ENCODE data around the gene EML1.

The EML1 gene

DNA sequence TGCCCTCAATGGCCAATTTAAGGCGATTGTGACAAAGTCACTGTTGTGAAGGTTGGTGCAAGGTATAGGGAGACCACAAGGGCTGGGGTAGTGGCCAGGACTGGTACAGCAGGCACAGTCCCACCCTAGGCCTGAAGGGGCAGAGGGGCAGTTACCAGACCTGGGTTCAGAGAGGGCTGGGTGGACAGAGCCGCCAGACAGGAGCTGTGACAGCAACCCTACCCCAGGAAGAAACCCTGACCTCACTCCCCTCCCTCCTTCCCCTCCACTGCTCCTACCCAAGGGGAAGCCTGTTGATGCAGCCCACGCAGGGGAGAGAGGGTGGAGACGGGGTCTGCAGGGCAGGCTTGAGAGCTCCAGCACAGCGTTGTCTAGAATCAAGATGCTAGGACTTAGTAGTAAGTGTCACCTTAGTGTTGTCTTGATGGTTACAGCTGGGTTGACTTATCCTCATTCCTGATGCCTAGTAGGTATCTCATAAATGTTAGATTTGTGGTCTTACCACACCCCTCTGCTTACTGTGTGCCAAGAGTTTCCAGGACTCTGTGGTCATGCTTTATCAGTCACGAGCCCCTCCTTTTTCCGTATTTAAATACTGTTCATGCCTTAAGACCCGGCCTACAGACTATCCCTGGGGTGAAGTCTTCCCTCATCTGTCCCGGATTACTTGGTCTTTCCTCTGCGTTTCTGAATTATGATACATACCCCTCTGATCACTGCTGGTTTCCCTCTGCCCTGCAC lies 14.4 kb downstream of the EML1 start:
- DNase-seq = no peak

DNA sequence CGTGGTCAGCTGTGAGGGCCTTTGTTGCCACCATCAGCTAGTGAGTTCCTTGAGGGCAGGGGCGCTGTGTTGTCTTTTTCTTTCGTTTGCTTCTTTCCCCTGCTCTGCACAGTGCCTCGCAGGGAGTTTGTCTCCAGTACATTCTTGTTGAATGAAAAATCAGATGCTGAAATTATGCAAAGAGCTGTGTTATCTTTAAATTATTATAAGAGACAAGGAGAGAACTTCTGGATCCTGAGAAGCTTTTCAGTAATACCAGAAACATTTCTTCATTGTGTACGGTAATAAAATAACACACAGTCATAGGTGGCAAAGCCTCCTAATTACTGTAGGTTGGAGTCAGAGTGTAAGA lies 14.9 kb downstream of the EML1 start:
- no peak for DNase-seq

DNA sequence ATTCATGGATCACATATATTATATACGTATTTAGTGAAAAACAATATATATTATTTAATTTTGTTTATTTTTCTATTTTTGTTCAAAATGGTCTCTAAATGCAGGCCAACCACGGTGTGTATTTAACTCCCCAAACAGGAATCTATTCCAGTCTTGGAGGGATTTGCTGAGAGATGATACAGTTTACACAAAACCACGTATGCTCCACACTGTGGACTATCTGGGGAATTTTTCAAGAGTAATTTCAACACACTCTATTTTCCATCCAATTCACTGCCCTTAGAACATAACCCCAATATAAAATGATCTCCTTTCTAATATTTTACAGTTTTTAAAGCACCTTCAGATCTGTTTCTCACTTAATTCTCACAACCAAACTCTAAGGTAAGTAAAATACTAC lies 15.3 kb downstream of the EML1 start:
- DNase-seq = no peak

DNA sequence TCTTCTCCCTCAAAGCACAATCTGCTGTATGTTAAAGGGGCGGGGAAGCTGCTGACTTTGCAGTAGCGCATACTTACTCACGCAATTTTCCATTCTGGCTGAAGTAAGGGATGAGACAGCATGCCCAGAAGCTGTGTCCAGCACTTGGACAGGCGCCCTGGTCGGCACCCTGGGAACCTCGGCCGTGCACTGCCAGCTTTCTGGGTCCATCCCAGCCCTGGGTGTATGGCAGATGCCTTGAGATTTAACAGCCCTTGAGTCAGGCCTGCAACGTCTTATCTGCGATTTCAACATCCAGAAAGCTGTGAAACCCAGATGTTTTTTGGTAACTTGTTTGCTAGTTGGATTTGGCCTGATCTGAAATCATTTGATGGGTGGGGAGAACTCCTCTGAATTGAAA lies 16.1 kb downstream of the EML1 start:
- DNase-seq = no peak

DNA sequence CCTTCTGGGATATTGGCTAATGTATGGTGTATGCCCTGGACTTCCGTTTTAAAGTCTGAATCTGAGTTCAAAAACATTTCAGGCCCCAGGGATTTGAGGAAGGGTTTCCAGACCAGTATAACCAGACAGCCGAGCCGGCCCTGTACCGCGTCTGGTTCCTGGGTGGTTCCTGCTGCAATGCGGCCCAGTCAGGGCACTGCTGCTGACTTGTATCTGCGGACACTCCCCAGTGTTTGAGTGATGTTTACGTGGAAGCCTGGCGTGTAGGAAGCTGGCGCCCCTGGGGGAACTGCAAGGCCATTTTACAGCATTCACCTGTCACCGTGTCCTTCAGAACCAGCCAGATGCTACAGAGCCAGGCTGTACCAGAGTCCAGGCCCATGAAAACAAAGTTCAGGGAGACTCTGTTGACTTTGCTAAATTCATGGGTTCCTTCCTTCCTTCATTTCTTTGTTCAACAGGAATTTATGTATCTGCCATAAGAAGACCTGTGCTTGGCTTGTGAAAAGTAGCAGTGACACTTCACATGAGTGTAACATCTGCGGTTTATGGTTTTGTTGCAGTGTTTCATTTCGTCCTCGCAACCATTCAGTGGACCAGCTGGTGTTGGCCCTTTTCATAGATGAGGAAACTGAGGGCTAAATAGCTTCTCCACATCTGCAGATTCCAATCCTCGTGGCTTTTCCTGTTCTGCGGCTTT lies 16.8 kb downstream of the EML1 start:
- no peak for DNase-seq

DNA sequence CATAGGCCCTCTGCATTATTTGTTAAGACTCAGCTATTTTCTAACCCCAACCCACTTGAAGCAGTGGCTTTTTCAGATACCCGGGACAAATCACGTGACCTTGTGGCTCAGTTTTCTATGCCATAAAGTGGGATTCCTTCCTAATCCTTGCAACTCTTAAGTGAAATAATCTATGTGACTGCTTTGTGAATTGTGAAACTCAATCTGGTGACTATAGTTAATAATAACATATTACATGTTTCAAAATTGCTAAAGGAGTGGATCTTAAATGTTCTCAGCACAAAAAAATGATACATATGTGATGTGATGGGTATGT lies 17.3 kb downstream of the EML1 start:
- DNase-seq = no peak

DNA sequence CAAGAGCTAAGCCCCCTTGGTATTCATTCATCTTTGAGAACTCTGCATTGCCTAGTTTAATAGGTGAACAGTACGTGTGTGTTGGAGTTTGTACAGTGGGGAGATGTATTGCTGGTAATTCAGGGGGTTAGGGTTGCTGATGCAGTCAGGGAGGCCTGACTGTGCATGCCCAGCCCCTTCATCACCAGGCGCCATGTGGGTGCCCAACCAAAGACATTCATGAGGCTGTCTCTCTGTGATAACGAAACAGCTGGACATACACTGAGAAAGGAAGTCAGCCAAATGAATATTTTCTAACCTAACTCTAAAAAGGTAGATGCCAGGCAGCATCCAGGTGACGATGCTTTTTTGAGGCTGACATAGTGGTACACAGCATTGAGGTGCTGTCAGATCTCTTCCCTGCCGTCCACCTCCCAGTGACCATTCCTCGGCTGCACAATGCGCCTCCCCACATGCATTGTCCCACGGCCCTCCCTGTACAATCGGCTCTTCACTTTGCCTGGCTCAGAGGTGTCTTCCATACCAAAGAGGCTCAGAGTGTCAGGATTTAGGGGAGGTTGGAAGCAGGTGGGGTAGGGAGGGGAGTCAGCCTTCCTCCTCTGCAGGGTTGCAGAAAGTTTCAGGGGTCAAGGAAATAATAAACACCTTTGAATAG lies 19.0 kb downstream of the EML1 start:
- DNase-seq = no peak

DNA sequence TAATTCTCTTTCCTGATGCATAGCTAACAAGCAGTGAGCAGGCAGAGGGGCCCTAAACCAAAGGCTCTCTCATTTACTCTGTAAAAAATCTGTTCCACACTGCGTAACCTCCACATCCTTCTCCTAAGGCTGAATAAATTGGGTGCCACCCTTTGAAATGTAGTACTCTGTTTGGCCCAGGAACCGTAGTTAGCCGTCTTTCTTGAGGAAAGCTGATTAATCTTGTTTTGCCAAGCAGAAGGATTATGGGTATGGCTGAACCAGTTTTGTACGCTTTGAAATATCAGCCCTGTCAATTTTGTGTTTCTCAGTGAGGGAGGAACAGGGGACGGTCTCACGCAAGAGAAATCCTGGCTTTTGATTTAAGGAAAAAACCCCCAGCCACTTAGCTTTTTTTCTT lies 19.7 kb downstream of the EML1 start:
- DNase-seq = no peak

DNA sequence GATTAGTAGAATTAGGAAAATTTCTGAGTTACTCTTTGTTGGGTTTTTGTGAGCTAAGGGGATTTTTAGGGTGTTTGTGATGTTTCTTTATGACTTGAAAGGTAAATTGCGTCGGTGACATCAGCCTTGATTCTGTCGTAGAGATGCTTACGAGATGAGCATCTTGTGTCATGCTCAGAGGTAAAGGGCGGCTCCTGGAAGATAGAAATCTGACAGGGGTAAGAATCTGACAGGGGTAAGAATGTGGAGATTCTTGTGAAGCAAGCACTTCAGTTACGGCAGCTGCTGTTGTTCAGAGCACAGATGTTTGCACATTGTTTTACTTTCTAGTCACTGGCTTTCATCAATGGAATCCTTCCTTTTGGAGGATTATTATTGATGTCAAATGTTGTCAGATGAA lies 22.5 kb downstream of the EML1 start:
- no peak for DNase-seq

DNA sequence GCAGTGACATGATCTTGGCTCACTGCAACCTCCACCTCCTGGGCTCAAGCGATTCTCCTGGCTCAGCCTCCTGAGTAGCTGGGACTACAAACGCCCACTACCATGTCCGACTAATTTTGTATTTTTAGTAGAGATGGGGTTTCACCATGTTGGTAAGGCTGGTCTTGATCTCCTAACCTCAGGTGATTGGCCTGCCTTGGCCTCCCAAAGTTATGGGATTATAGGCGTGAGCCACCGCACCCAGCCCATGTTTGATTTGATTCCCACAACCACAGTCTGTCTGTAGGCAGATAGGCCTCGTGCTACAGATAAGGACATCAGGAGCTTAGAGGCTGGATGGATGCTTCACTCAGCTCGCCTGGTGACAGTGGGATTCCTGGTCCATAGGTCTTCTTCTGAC lies 23.0 kb downstream of the EML1 start:
- DNase-seq = no peak

DNA sequence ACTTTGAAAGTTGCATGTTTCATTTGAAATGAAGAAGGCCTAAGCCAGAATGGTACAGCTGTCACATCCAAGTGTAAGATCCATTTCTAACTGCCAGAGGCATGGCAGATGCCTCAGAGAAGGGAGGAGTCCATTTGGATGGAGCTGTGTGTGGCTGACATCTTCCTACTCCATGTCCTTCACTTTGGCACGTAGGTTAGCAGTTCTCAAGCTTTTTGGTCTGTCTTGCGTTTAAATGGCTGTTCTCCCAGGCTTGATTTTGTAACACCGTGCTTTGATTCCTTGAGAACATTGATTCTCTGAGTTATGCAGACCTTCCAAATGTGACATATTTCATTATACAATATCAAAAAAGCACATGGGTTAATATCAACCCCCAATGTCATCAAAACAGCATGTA lies 23.4 kb downstream of the EML1 start:
- no peak for DNase-seq

DNA sequence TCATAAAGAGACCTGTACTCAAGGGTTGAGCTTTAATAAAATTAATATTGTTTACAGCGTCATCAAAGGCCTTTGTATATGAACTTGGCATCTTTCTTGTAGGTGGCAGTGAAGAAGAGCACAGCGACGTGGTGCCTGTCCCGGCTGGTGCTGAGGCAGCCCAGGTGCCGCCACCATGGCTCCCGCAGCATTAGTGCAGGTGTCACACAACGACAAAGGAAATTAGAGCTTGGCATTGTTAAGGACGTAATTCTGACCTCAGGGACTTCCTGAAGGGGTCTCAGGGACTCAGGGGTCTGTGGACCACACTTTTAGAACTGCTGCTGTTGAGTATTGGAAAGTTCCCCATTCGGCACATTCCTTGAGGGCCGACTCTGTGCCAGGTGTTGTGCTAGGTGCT lies 24.1 kb downstream of the EML1 start:
- no peak for DNase-seq

DNA sequence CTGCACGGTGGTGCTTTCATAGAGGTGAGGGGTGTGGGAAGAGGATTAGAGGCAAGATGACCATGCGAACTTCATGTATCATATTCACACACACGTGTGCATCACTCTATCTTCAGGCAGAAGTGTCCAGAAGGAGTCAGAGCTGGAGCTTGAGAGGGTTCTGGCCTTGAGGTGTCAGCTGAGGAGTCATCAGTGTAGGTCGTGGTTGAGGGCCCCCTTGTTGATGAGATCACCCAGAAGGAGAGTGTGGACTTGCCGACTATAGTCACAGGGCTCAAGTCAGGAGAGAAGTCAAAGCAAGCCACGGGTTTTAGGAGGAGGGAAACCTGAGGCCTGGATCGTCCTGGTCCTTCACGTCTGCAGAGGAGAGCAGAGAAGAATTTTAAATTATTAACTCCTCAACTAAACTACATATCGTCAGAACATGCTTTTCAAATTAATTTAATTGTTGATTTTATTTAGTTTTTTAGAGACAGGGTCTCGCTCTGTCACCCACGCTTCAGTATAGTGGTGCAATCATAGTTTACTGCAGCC lies 25.4 kb downstream of the EML1 start:
- DNase-seq = no peak

DNA sequence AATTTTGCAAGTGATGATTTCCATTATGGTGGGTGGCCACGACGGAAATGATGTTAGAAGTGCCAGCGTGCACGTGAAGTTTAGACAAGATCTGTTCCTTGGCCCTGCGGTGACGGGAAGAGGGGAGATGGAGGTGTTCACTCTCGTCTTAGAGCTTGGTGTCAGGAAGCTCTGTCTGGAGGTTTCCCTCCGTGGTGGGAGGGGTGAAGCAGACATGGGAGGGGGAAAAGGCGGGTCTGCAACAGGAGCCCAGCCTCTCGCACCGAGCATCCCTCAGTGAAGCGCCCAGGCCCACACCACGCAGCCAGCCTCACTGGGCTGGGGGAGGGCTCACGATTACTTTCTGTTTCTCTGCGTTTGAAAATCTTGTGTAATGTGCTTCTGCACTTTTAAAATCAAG lies 26.3 kb downstream of the EML1 start:
- peak; percentile 57 for DNase-seq

DNA sequence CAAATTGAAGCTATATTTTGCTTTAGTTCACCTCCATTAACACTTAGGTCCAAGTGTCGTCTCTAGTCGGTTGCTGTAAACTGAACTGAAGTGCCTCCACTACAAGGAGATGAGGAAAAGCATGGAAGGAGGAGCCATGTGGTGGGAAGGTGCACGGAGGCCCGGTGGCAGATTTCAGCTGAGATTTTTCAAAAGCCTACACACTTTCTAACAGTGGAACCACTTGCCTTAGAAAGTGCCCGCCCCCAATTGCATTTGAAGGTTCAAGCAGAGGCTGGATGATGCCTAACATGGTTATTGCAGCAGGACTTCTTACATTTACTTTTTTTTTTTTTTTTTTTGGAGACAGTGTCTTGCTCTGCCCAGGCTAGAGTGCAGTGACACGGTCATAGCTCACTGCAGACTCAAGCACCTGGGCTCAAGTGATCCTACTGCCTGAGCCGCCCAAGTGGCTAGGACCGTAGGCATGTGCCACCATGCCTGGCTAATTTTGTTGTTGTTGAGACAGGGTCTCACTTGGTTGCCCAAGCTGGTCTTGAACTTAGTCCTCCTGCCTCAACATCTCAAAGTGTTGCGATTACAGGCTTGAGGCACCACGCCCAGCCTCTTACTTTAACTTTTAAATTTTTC lies 27.6 kb downstream of the EML1 start:
- DNase-seq = no peak

DNA sequence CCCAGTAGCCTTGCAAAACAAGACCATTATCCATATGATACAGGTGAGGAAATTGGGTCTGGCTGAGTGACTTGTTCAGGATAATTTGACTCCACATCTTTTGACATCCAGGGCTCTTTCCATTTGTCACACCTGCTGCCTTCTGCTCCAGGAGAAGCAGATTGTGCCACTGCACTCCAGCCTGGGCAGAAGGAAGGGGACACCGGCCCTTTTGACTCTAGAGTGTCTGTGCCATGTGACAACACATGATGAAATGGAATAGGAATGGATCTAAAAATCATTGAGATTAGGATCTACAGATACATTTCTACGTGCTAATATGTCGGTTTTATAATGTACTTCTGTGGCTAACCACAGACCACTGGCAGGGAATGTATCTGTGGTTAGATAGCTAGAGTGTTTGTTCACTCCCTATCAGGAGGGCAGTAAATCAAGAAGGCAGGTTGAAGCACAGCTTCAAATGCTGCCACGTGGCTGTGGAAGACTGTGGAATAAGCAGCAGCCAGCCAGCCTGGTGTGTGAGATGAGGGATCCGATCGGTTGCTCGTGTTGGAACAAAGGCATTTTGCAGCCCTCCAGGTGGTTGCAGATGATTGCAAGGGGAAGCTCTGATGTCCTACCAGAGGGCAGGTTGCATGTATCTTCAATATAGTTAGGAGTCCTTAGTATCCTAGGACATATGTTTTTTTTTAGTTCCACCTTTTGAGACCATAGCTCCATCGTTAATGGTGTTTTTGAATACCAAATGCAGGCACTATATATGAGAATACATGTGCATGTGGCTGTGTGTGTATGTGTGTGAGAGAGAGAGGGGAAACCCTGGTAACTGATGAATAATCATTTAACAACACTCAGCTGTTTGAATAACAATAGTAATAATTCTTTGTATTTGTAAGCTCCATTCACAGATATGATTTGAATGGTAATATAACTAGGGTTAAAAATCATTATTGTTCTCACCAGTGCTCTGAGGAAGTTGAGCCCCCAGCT lies 28.6 kb downstream of the EML1 start:
- no peak for DNase-seq

DNA sequence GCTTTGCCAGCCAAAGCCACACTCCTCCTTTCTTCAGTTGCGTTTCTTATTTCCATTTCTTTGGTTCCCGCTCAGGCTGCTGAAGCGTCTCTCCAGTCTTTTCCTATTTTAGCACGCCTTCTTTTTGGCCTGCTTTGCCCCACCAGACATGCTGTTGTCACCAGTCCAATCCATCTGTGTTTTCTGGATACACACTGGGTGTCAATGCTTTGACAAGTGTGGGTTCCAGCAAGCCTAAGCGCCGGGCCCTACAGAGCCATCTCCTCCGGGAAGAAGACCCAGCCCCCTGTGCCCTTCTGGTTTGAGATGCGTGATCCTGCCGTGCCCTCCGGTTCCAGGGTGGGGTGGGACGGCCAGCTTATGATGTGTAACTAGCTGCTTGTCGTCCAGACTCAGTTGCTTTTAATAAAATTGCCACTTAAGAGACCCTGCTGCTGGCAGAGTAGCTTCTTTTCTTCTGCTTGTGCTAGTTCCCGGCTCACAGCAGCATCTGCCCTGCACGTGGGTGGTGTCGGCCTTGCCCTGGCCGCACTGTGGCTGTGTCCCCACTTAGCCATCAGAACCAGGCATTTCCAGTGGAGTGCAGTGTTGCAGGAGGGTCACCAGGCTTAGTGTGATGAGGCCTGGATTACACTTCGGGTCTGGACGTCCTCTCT lies 29.7 kb downstream of the EML1 start:
- no peak for DNase-seq

DNA sequence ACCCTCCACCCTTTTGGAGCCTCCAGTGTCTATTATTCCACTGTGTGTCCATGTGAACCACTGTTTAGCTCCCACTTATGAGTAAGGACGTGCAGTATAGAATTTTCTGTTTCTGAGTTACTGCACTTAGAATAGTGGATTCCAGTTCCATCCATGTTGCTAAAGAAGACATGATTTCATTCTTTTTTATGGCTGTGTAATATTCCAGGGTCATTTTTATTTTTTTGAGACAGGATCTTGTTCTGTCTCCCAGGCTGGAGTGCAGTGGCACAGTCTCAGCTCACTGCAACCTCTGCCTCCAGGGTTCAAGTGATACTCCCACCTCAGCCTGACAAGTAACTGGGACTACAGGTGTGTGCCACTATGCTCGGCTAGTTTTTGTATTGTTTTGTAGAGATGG lies 31.6 kb downstream of the EML1 start:
- DNase-seq = no peak

DNA sequence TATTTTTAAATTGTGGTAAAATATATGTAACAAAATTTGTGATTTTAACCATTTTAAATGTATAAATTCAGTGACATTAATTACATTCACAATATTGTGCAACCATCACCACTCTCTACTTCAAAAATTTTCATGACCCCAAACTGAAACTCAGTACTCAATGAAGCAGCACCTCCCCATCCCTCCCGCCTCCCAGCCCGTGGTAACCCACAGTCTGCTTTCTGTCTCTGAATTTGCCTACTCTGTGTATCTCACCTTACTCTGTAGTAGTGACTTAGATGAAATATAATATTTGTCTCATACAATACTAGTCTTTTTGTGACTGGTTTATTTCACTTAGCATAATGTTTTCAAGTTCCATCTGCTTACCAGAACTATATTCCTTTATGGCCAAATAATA lies 36.2 kb downstream of the EML1 start:
- no peak for DNase-seq

DNA sequence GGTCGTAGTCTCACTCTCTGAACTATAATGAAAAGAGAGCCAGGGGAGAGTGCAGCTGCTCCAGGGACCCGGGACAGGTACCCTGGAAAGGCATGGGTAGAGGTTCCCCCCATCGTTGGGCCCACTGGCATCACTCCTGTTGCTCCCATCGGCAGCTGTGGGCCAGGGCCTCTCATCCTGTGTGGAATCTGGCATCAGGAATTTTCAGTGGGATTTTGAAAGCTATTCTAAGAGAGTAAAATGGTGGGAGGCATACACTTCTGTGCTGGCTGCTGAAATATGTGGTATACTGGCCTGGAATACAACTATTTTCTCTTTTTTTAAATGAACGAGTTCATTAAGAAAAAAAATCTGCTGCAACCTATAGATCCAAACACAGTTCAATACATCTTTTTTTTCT lies 38.1 kb downstream of the EML1 start:
- DNase-seq = no peak

DNA sequence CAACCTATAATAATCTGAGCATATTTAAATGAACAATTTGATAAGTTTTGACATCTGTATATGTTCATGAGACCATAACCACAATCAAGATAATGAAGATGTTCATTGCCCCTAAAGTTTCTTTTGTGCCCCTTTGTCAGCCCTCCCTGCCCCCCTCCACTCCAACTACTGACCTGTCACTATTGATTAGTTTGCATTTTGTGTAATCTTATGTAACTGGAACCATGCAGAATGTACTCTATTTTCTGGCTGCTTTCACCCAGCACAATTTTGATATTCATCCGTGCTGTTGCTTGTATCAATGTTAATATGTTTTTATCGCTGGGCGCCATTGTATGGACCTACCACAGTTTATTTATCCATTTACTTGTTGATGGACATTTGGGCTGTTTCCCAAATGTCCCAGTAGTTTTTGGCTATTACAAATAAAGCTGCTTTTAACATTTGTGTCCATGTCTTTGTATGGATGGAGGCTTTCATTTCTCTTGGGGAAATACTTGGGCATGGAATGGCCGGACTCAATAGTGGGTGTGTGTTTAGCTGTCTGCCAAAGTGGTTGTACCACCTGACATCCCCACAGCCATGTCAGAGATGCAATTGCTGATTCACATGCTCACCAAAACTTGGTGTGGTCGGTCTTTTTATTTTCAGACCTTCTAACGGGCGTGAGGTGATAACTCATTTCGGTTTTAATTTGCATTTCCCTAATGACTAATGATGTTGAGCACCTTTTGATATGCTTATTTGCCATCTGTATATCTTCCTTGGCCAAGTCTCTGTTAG lies 38.9 kb downstream of the EML1 start:
- no peak for DNase-seq
